Astrocyte (in vitro differentiated cells and primary cell): ENCODE data around the gene GCNT1.

Experiments used
- CTCF ChIP-seq: IDR thresholded peaks from 2 replicates; pipeline ENCODE4 v1.5.1; 2011; ENCODE audit warnings: low read depth, mild to moderate bottlenecking, inconsistent platforms, low read length, moderate library complexity; ENCODE audit not compliant: insufficient read depth
- EZH2 ChIP-seq: IDR thresholded peaks from 2 replicates; pipeline ENCODE4 v1.6.1; 2012; ENCODE audit warnings: mild to moderate bottlenecking, low read length, inconsistent platforms; ENCODE audit not compliant: insufficient read depth

GRCh38 chr9:76413658-76414057, 45.3 kb upstream of the GCNT1 start:
- TF ChIP-seq CTCF (no peak), EZH2 (no peak)
